ENCODE results near the gene GPR143.

GRCh38 chrX:9802737-9803136 is 37.1 kb upstream of the GPR143 start:
- TF ChIP-seq POLR2AphosphoS5 (IDR thresholded peaks at IDR 0.05; ENCODE audit: low read depth, low read length) (no peak), POLR2A (IDR thresholded peaks at IDR 0.05; ENCODE audit: low read depth, low read length) (no peak), TAF1 (IDR thresholded peaks at IDR 0.05; ENCODE audit: borderline replicate concordance, low read depth, low read length) (no peak)

All from GM12892 (cell line).